ENCODE results near the gene KLC3.
"Not testable (repeated sequence)": the region's sequence is repeated elsewhere in the genome, so short reads cannot be mapped to it uniquely, and the experiment has no call there.

KLC3 gene

GRCh38 chr19:45304141-45304926, 36.2 kb upstream of the KLC3 start:
- DNase-seq (ENCODE audit: insufficient read length) = no peak
- FAIRE-seq = no peak
- TF ChIP-seq POLR2A (IDR thresholded peaks at IDR 0.05; ENCODE audit: low read depth, low read length) (no peak), TAF1 (IDR thresholded peaks at IDR 0.05; ENCODE audit: borderline replicate concordance, low read depth, low read length) (no peak), POLR2AphosphoS5 (IDR thresholded peaks at IDR 0.05; ENCODE audit: low read depth, low read length) (no peak)

GRCh38 chr19:45305007-45305406, 35.5 kb upstream of the KLC3 start:
- FAIRE-seq = no peak
- DNase-seq (ENCODE audit: insufficient read length) = no peak
- no peak; the same call in 1 of the 2 replicates for TF ChIP-seq POLR2A (IDR thresholded peaks at IDR 0.05; ENCODE audit: low read depth, low read length)
- no peak for TF ChIP-seq POLR2AphosphoS5 (IDR thresholded peaks at IDR 0.05; ENCODE audit: low read depth, low read length)
- no peak for TF ChIP-seq TAF1 (IDR thresholded peaks at IDR 0.05; ENCODE audit: borderline replicate concordance, low read depth, low read length)

GRCh38 chr19:45305421-45305820, 35.1 kb upstream of the KLC3 start:
- DNase-seq (ENCODE audit: insufficient read length) (no peak), FAIRE-seq (no peak)
- TF ChIP-seq TAF1 (IDR thresholded peaks at IDR 0.05; ENCODE audit: borderline replicate concordance, low read depth, low read length) = no peak
- TF ChIP-seq POLR2A (IDR thresholded peaks at IDR 0.05; ENCODE audit: low read depth, low read length) = no peak
- TF ChIP-seq POLR2AphosphoS5 (IDR thresholded peaks at IDR 0.05; ENCODE audit: low read depth, low read length) = no peak

- DNase-seq (ENCODE audit: insufficient read length) (no peak), FAIRE-seq (no peak)
- TF ChIP-seq TAF1 (IDR thresholded peaks at IDR 0.05; ENCODE audit: borderline replicate concordance, low read depth, low read length) (no peak), POLR2AphosphoS5 (IDR thresholded peaks at IDR 0.05; ENCODE audit: low read depth, low read length) (no peak), POLR2A (IDR thresholded peaks at IDR 0.05; ENCODE audit: low read depth, low read length) (no peak)
These were observed 34.5 kb upstream of the KLC3 start for GRCh38 chr19:45306040-45306439.

GRCh38 chr19:45306518-45307027, 34.0 kb upstream of the KLC3 start:
- DNase-seq (ENCODE audit: insufficient read length) (no peak), FAIRE-seq (no peak)
- no peak for TF ChIP-seq TAF1 (IDR thresholded peaks at IDR 0.05; ENCODE audit: borderline replicate concordance, low read depth, low read length)
- TF ChIP-seq POLR2A (IDR thresholded peaks at IDR 0.05; ENCODE audit: low read depth, low read length) = no peak
- no peak for TF ChIP-seq POLR2AphosphoS5 (IDR thresholded peaks at IDR 0.05; ENCODE audit: low read depth, low read length)

GRCh38 chr19:45307361-45307760, 33.2 kb upstream of the KLC3 start:
- no peak for TF ChIP-seq POLR2AphosphoS5 (IDR thresholded peaks at IDR 0.05; ENCODE audit: low read depth, low read length)
- no peak for TF ChIP-seq TAF1 (IDR thresholded peaks at IDR 0.05; ENCODE audit: borderline replicate concordance, low read depth, low read length)
- TF ChIP-seq POLR2A (IDR thresholded peaks at IDR 0.05; ENCODE audit: low read depth, low read length) = no peak
- FAIRE-seq = no peak
- DNase-seq (ENCODE audit: insufficient read length) = no peak

- not testable (repeated sequence) for DNase-seq (ENCODE audit: insufficient read length); FAIRE-seq
These were observed 31.2 kb upstream of the KLC3 start for GRCh38 chr19:45309322-45309721.

- TF ChIP-seq POLR2AphosphoS5 (IDR thresholded peaks at IDR 0.05; ENCODE audit: low read depth, low read length) (no peak), TAF1 (IDR thresholded peaks at IDR 0.05; ENCODE audit: borderline replicate concordance, low read depth, low read length) (no peak)
- DNase-seq (ENCODE audit: insufficient read length) = no peak
- FAIRE-seq = no peak
These were observed 28.9 kb upstream of the KLC3 start for GRCh38 chr19:45311621-45312020.

- not testable (repeated sequence) for FAIRE-seq; DNase-seq (ENCODE audit: insufficient read length)
These were observed 28.3 kb upstream of the KLC3 start for GRCh38 chr19:45312285-45312684.

- no peak for FAIRE-seq
- TF ChIP-seq TAF1 (IDR thresholded peaks at IDR 0.05; ENCODE audit: borderline replicate concordance, low read depth, low read length) (no peak), POLR2A (IDR thresholded peaks at IDR 0.05; ENCODE audit: low read depth, low read length) (no peak), POLR2AphosphoS5 (IDR thresholded peaks at IDR 0.05; ENCODE audit: low read depth, low read length) (no peak)
- no peak for DNase-seq (ENCODE audit: insufficient read length)
These were observed 25.8 kb upstream of the KLC3 start for GRCh38 chr19:45314708-45315245.

- DNase-seq (ENCODE audit: insufficient read length) (no peak), FAIRE-seq (no peak)
- no peak for TF ChIP-seq POLR2A (IDR thresholded peaks at IDR 0.05; ENCODE audit: low read depth, low read length)
- TF ChIP-seq TAF1 (IDR thresholded peaks at IDR 0.05; ENCODE audit: borderline replicate concordance, low read depth, low read length) = no peak
- TF ChIP-seq POLR2AphosphoS5 (IDR thresholded peaks at IDR 0.05; ENCODE audit: low read depth, low read length) = no peak
These were observed 25.2 kb upstream of the KLC3 start for GRCh38 chr19:45315304-45315703.

- DNase-seq (ENCODE audit: insufficient read length) = no peak
- no peak for FAIRE-seq
- TF ChIP-seq TAF1 (IDR thresholded peaks at IDR 0.05; ENCODE audit: borderline replicate concordance, low read depth, low read length) (no peak), POLR2AphosphoS5 (IDR thresholded peaks at IDR 0.05; ENCODE audit: low read depth, low read length) (no peak), POLR2A (IDR thresholded peaks at IDR 0.05; ENCODE audit: low read depth, low read length) (no peak)
These were observed 19.4 kb upstream of the KLC3 start for GRCh38 chr19:45320997-45321775.
